ENCODE measurements around the gene KNOP1. TPM values are rescaled to one million over a fixed set of nuclear protein-coding genes. Genes with fewer than 3 reads are reported as not detected.

KNOP1 gene
- total and polyA plus RNA-seq, 10 of the 15 experiments (the other 5 are each of a cell fraction or from before 2014, with no cell fraction given): 13.8 to 47.2 (median 32.1) TPM

DNA sequence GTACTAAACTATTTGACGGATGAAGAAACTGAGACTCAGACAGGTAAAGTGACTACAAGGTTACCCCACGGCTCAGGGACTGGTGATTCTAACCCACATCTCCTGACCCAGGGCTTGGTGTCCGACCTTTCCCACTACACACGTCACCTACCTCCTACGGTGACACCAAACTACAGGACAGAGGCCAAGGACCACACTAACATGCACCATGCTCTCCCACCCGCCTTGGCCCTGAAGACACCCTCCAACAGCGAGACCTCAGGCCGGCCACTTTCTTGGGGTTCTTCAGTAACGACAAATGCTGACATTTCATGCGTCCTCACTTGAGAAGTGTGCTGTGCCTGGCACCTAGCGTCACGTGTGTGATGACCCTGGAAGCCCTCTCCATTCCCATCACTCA lies 6.4 kb downstream of the KNOP1 start:
- H3K4me3 ChIP-seq: no peak overlapping the region
- ChIA-PET CTCF (interaction anchor here (0.7 kb wide), 1 partner anchor 209 kb away, joined by 3 read pairs; no protein-coding TSS in a partner anchor), POLR2A (no interaction called here), SMC1A (ENCODE audit: uncharacterized antibody, unreplicated experiment) (no interaction called here), RAD21 (ENCODE audit: unreplicated experiment) (no interaction called here)
- no peaks in the 10 kb centered on the region for H3K9me3 ChIP-seq (replicated peaks; ENCODE audit: control insufficient read depth, insufficient read depth, low read length)
- no peak overlapping the region for H3K4me2 ChIP-seq (ENCODE audit: control insufficient read depth, insufficient read depth)
- H4K20me1 ChIP-seq (ENCODE audit: control insufficient read depth, insufficient read depth): no peaks in the 10 kb centered on the region
- FAIRE-seq (no peak), DNase-seq (ENCODE audit: low read depth, low spot score) (no peak), ATAC-seq (no peak)
- H3K79me2 ChIP-seq (ENCODE audit: control insufficient read depth, insufficient read depth, low read length): peaks cover 12% of the 10 kb centered on the region
- 90% methylated on average over 12 of the region's 12 CpGs for WGBS (ENCODE audit: insufficient coverage, insufficient replicate concordance, low lambda C conversion rate, missing lambda C conversion rate)
- intact Hi-C loops (cut with micrococcal nuclease; ENCODE audit: unreplicated experiment) (no loop called here), in situ Hi-C loops (cut with MboI) (no loop called here)
- H3K4me1 ChIP-seq (ENCODE audit: control insufficient read depth, insufficient read depth, low read length): no peaks in the 10 kb centered on the region
- H3K27ac ChIP-seq (ENCODE audit: control insufficient read depth, insufficient read depth): no peak overlapping the region
- H3K36me3 ChIP-seq (ENCODE audit: control insufficient read depth in 2 of 2, insufficient read depth in 2 of 2, low read length in 1 of 2): peaks cover 3 to 9% of the 10 kb centered on the region in 2 experiments; a peak in 3 of 4 replicates
- BruUV-seq (replicated peaks): no TSS peak
- H3K9ac ChIP-seq (ENCODE audit: control insufficient read depth, insufficient read depth, low read length): no peak overlapping the region
- H2AFZ ChIP-seq (ENCODE audit: control insufficient read depth, low read depth, low read length): no peak overlapping the region
- no peak for TF ChIP-seq ZNF217 (IDR thresholded peaks at IDR 0.05)
- TF ChIP-seq POLR2A (IDR thresholded peaks at IDR 0.05; ENCODE audit: low read depth, low read length): peak; percentile 43; the same call in 1 of the 2 replicates
- H3K27me3 ChIP-seq (replicated peaks in 1 of 2; ENCODE audit: control insufficient read depth in 2 of 2, insufficient read depth in 2 of 2, low read length in 1 of 2): no peaks in the 10 kb centered on the region

DNA sequence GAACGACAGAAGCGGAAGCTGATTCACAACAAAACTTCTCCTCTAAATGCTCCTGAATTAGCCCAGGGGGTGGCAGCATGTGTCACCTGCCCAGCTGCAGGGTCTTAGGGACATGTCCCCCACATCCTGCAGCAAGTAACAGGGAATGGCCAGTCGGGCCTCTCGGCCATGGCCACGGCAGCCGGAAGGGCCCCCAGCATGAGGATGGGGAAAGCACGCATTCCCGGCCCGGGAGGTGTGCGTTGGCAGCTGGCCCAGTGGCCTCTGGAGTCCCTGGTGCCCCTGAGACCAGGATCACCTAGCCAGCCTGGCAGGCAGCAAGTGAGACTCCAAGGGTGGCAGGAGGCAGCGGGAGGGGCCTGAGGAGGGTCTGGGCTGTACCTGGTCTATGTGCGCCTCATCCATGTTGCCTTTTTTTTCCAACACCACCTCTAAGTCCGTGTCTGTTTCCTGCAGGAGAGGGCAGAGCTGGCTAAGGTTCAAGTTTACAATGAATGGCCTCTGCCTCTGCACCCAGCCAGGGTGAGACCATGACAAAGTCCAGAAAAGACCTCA lies 7.0 kb downstream of the KNOP1 start:
- Histone ChIP-seq H3K4me2 (ENCODE audit: control insufficient read depth, insufficient read depth) (no peak overlapping the region), H4K20me1 (ENCODE audit: control insufficient read depth, insufficient read depth) (no peaks in the 10 kb centered on the region), H3K4me3 (no peak overlapping the region), H3K9ac (ENCODE audit: control insufficient read depth, insufficient read depth, low read length) (no peak overlapping the region), H3K27ac (ENCODE audit: control insufficient read depth, insufficient read depth) (no peak overlapping the region), H3K79me2 (ENCODE audit: control insufficient read depth, insufficient read depth, low read length) (peaks cover 7% of the 10 kb centered on the region), H2AFZ (ENCODE audit: control insufficient read depth, low read depth, low read length) (no peak overlapping the region), H3K36me3 (ENCODE audit: control insufficient read depth in 2 of 2, insufficient read depth in 2 of 2, low read length in 1 of 2) (peaks cover 6 to 9% of the 10 kb centered on the region in 2 experiments; a peak in 3 of 4 replicates), H3K27me3 (replicated peaks in 1 of 2; ENCODE audit: control insufficient read depth in 2 of 2, insufficient read depth in 2 of 2, low read length in 1 of 2) (no peaks in the 10 kb centered on the region), H3K4me1 (ENCODE audit: control insufficient read depth, insufficient read depth, low read length) (no peaks in the 10 kb centered on the region), H3K9me3 (replicated peaks; ENCODE audit: control insufficient read depth, insufficient read depth, low read length) (no peaks in the 10 kb centered on the region)
- BruUV-seq (replicated peaks): no TSS peak
- 92% methylated on average over 13 of the region's 13 CpGs for WGBS (ENCODE audit: insufficient coverage, insufficient replicate concordance, low lambda C conversion rate, missing lambda C conversion rate)
- in situ Hi-C loops (cut with MboI): no loop called here
- TF ChIP-seq, protein P1, sequence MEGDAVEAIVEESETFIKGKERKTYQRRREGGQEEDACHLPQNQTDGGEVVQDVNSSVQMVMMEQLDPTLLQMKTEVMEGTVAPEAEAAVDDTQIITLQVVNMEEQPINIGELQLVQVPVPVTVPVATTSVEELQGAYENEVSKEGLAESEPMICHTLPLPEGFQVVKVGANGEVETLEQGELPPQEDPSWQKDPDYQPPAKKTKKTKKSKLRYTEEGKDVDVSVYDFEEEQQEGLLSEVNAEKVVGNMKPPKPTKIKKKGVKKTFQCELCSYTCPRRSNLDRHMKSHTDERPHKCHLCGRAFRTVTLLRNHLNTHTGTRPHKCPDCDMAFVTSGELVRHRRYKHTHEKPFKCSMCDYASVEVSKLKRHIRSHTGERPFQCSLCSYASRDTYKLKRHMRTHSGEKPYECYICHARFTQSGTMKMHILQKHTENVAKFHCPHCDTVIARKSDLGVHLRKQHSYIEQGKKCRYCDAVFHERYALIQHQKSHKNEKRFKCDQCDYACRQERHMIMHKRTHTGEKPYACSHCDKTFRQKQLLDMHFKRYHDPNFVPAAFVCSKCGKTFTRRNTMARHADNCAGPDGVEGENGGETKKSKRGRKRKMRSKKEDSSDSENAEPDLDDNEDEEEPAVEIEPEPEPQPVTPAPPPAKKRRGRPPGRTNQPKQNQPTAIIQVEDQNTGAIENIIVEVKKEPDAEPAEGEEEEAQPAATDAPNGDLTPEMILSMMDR (IDR thresholded peaks at IDR 0.05 in 2 of 3, conservative IDR thresholded peaks at IDR 0.05 in 1 of 3; ENCODE audit: control insufficient read depth in 2 of 3, extremely low read depth in 1 of 3, insufficient read depth in 1 of 3, low read depth in 3 of 3, low read length in 3 of 3): no peak
- no peak for TF ChIP-seq SUZ12 (IDR thresholded peaks at IDR 0.05; ENCODE audit: unreplicated experiment)
- TF ChIP-seq NFYB (IDR thresholded peaks at IDR 0.05; ENCODE audit: insufficient read depth, low read depth, low read length): no peak
- ChIA-PET CTCF (no interaction called here), POLR2A (no interaction called here), SMC1A (ENCODE audit: uncharacterized antibody, unreplicated experiment) (no interaction called here), RAD21 (ENCODE audit: unreplicated experiment) (no interaction called here)
- no peak for DNase-seq (ENCODE audit: low read depth, low spot score)
- intact Hi-C loops (cut with micrococcal nuclease; ENCODE audit: unreplicated experiment): no loop called here
- no peak for ATAC-seq
- no peak for FAIRE-seq

All from GM12878 (cell line).